ENCODE measurements around the gene HLX.

DNA sequence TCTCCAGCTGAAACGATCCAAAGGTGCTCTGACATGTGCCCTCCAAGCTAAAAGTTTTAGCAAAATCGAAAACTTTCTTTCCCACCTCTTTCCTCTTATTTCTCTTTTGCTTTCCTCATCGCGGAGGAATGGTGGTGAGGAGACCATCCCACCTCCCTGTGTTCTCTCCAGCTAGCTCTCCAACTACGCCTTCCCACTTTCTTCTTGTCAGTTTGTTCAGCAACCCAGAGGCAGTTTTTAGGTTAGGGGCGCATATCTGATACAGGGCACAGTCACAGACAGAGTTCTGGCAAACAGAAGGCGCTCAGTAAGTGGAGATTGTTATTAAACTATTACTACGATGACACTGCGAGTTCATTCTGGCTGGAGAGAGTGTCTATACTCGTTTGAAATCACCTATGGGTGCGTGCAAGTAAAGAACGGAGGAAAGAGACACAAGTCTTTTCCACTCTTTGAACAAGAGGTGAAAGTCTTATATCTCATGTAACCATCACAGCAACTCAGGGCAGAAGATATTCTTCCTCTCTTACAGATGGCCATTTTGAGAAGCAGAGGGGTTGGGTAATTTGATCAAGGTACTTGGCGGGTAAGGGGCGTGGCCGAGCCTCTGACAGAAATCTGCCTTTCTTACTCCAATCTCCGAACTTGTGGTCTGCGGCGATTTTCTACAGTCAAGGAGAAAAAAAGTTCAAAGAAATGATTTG, 13.9 kb downstream of the HLX start:
- TF ChIP-seq SUZ12 (IDR thresholded peaks at IDR 0.05; ENCODE audit: low read depth, low read length) (no peak), ELF1 (CRISPR knock-in tag; IDR thresholded peaks at IDR 0.05) (no peak), KAT7 (CRISPR knock-in tag; IDR thresholded peaks at IDR 0.05; ENCODE audit: borderline replicate concordance) (no peak)

Data from HepG2 (cell line).